HG03135 (cell line): ENCODE measurements around the gene TNFSF9.

Experiments
- ATAC-seq: cut with Tn5 transposase; IDR thresholded peaks from one replicate; pipeline ENCODE4 v1.9.1; 2021; ENCODE audit warnings: mild to moderate bottlenecking, moderate library complexity; ENCODE audit not compliant: unreplicated experiment

Gene TNFSF9

GRCh38 chr19:6530386-6531162, at the start of gene TNFSF9:
TNFSF9 (plus strand) TSS chr19:6531026; CDS start chr19:6531037, 11 bp downstream.
- peak; percentile 36 for ATAC-seq

- no peak for ATAC-seq
Measured at GRCh38 chr19:6481541-6482342, 49.1 kb upstream of the TNFSF9 start, which contains the start of gene DENND1C. DENND1C (minus strand) TSS chr19:6481787; CDS start chr19:6481695, 92 bp downstream.

GRCh38 chr19:6482343-6482686, 48.5 kb upstream of the TNFSF9 start:
- no peak for ATAC-seq

- ATAC-seq, result no peak
Measured at GRCh38 chr19:6483235-6483634, 47.6 kb upstream of the TNFSF9 start.

GRCh38 chr19:6484230-6484629, 46.6 kb upstream of the TNFSF9 start:
- ATAC-seq, result no peak

GRCh38 chr19:6484831-6485230, 46.0 kb upstream of the TNFSF9 start:
- ATAC-seq, result no peak

- no peak for ATAC-seq
Measured at GRCh38 chr19:6489278-6490061, 41.4 kb upstream of the TNFSF9 start.

- no peak for ATAC-seq
Measured at GRCh38 chr19:6490134-6490533, 40.7 kb upstream of the TNFSF9 start.

- no peak for ATAC-seq
Measured at GRCh38 chr19:6491802-6492592, 38.8 kb upstream of the TNFSF9 start.

GRCh38 chr19:6494438-6495036, 36.3 kb upstream of the TNFSF9 start:
- no peak for ATAC-seq

- no peak for ATAC-seq
Measured at GRCh38 chr19:6495947-6496346, 34.9 kb upstream of the TNFSF9 start.

GRCh38 chr19:6498294-6499036, 32.4 kb upstream of the TNFSF9 start:
- ATAC-seq, result no peak

- ATAC-seq, result no peak
Measured at GRCh38 chr19:6499052-6499790, 31.6 kb upstream of the TNFSF9 start.

- ATAC-seq, result no peak
Measured at GRCh38 chr19:6500837-6501739, 29.7 kb upstream of the TNFSF9 start.

GRCh38 chr19:6501740-6502648, 28.8 kb upstream of the TNFSF9 start, which contains the start of gene TUBB4A:
TUBB4A (minus strand) TSS chr19:6502309; CDS start chr19:6502212, 97 bp downstream.
- no peak for ATAC-seq

- no peak for ATAC-seq
Measured at GRCh38 chr19:6503407-6504201, 27.2 kb upstream of the TNFSF9 start.
